HL-60 (cell line): ENCODE results near the gene MROH9.
A peak's percentile ranks its signal among the peaks of the same experiment; 100 is the strongest.

Experiments used
- DNase-seq, 2 experiments: peaks; one replicate each; pipeline ENCODE4 v3.0.0-alpha.2; 2010 to 2020; ENCODE audit warnings: low read depth in 1 of 2, low spot score in 1 of 2
- H3K27ac ChIP-seq: fragments of 250-450 bp; sonication (Bioruptor Pico); replicated peaks from 2 replicates; pipeline ENCODE4 v1.5.1; 2020; ENCODE audit warnings: mild to moderate bottlenecking, moderate library complexity
- H3K27me3 ChIP-seq: fragments of 250-450 bp; sonication (Bioruptor Pico); 2 replicates; pipeline ENCODE4 v1.5.1; 2021; ENCODE audit warnings: mild to moderate bottlenecking, moderate library complexity; ENCODE audit not compliant: insufficient read depth, poor library complexity, severe bottlenecking
- H3K4me3 ChIP-seq: replicated peaks from 2 replicates; pipeline ENCODE4 v1.5.1; 2011; ENCODE audit warnings: mild to moderate bottlenecking, control low read depth, low read length; ENCODE audit not compliant: insufficient read depth
- CTCF ChIP-seq: IDR thresholded peaks from one replicate; pipeline ENCODE4 v1.5.1; 2011; ENCODE audit warnings: low read length, control low read depth, inconsistent platforms; ENCODE audit not compliant: insufficient read depth
- GABPA ChIP-seq: IDR thresholded peaks from 2 replicates; pipeline ENCODE4 v1.6.1; 2012; ENCODE audit warnings: low read depth
- POLR2AphosphoS5 ChIP-seq: IDR thresholded peaks from 2 replicates; pipeline ENCODE4 v1.6.1; 2012; ENCODE audit warnings: low read depth
- REST ChIP-seq: IDR thresholded peaks from 2 replicates; pipeline ENCODE4 v1.6.1; 2012; ENCODE audit warnings: low read depth; ENCODE audit not compliant: insufficient replicate concordance
- SPI1 ChIP-seq: IDR thresholded peaks from 2 replicates; pipeline ENCODE4 v1.6.1; 2012; ENCODE audit warnings: low read depth, mild to moderate bottlenecking, borderline replicate concordance

Gene MROH9

GRCh38 chr1:170929835-170930554 is 5.3 kb upstream of the MROH9 start:
- H3K27me3 ChIP-seq: no peaks in the 10 kb centered on the region
- no peak for TF ChIP-seq GABPA
- TF ChIP-seq REST: no peak
- peak; percentile 35 for TF ChIP-seq CTCF
- TF ChIP-seq POLR2AphosphoS5: no peak
- TF ChIP-seq SPI1: no peak
- H3K27ac ChIP-seq: no peak overlapping the region
- DNase-seq: peak; percentile 2 to 15
- no peak overlapping the region for H3K4me3 ChIP-seq

GRCh38 chr1:170931650-170932049 is 3.7 kb upstream of the MROH9 start:
- TF ChIP-seq REST: no peak
- TF ChIP-seq POLR2AphosphoS5: no peak
- no peak for TF ChIP-seq GABPA
- no peak for TF ChIP-seq CTCF
- no peak for TF ChIP-seq SPI1
- DNase-seq: no peak
- Histone ChIP-seq H3K4me3 (no peak overlapping the region), H3K27ac (no peak overlapping the region), H3K27me3 (no peaks in the 10 kb centered on the region)

- no peak for TF ChIP-seq CTCF
- TF ChIP-seq SPI1: no peak
- no peak for TF ChIP-seq GABPA
- no peak for TF ChIP-seq POLR2AphosphoS5
- TF ChIP-seq REST: no peak
- Histone ChIP-seq H3K27ac (no peak overlapping the region), H3K4me3 (no peak overlapping the region), H3K27me3 (no peaks in the 10 kb centered on the region)
- DNase-seq: no peak
These were observed 3.1 kb upstream of the MROH9 start for GRCh38 chr1:170932236-170932635.
